Tibial artery (tissue), 4 donors: ENCODE results near the gene AP3B1.

Experiments used
- DNase-seq, 2 donors: peaks; one replicate each; pipeline ENCODE4 v3.0.0-alpha.2; 2019
- H3K27ac ChIP-seq, 2 donors: fragments of 200-600 bp; sonication (generic) in 1 of 2; 1 replicate in 1 of 2; 2 replicates in 1 of 2; pipeline ENCODE4 v1.5.1; 2018 to 2019; ENCODE audit warnings: mild to moderate bottlenecking in 1 of 2
- H3K27me3 ChIP-seq, 2 donors: fragments of 200-600 bp; sonication (generic) in 1 of 2; one replicate each; pipeline versions ENCODE4 v1.5.1 to v1.6.0; 2016 to 2019
- H3K36me3 ChIP-seq, 3 donors: fragments of 200-600 bp; sonication (generic) in 2 of 3; one replicate each; pipeline ENCODE4 v1.5.1; 2016 to 2019; ENCODE audit warnings: mild to moderate bottlenecking in 2 of 3
- H3K4me1 ChIP-seq, 4 donors: fragments of 200-600 bp; sonication (generic) in 2 of 4; 1 replicate in 3 of 4; 2 replicates in 1 of 4; pipeline ENCODE4 v1.5.1; 2016 to 2019
- H3K4me3 ChIP-seq, 2 donors: fragments of 200-600 bp; sonication (generic) in 1 of 2; 1 replicate in 1 of 2; 2 replicates in 1 of 2; pipeline ENCODE4 v1.5.1; 2018 to 2019; ENCODE audit warnings: mild to moderate bottlenecking in 2 of 2
- H3K9me3 ChIP-seq, 3 donors: fragments of 200-600 bp; sonication (generic) in 1 of 3; one replicate each; pipeline ENCODE4 v1.5.1; 2016 to 2019
- intact Hi-C: fragments of 100-400 bp; cut with DNase I; formaldehyde crosslinking; loops from one replicate; pipeline ENCODE4 v1.15.0; 2023; ENCODE audit warnings: low total_unique reads
- TF ChIP-seq, protein P1 (sequence below), 2 experiments: fragments of 200-600 bp in 1 of 2; fragments of 450-650 bp in 1 of 2; IDR thresholded peaks; one replicate each; pipeline ENCODE4 v1.5.1; 2017 to 2019; ENCODE audit warnings: antibody characterized with exemption in 2 of 2, mild to moderate bottlenecking in 1 of 2, moderate library complexity in 1 of 2

Gene AP3B1, protein sequence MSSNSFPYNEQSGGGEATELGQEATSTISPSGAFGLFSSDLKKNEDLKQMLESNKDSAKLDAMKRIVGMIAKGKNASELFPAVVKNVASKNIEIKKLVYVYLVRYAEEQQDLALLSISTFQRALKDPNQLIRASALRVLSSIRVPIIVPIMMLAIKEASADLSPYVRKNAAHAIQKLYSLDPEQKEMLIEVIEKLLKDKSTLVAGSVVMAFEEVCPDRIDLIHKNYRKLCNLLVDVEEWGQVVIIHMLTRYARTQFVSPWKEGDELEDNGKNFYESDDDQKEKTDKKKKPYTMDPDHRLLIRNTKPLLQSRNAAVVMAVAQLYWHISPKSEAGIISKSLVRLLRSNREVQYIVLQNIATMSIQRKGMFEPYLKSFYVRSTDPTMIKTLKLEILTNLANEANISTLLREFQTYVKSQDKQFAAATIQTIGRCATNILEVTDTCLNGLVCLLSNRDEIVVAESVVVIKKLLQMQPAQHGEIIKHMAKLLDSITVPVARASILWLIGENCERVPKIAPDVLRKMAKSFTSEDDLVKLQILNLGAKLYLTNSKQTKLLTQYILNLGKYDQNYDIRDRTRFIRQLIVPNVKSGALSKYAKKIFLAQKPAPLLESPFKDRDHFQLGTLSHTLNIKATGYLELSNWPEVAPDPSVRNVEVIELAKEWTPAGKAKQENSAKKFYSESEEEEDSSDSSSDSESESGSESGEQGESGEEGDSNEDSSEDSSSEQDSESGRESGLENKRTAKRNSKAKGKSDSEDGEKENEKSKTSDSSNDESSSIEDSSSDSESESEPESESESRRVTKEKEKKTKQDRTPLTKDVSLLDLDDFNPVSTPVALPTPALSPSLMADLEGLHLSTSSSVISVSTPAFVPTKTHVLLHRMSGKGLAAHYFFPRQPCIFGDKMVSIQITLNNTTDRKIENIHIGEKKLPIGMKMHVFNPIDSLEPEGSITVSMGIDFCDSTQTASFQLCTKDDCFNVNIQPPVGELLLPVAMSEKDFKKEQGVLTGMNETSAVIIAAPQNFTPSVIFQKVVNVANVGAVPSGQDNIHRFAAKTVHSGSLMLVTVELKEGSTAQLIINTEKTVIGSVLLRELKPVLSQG

DNA sequence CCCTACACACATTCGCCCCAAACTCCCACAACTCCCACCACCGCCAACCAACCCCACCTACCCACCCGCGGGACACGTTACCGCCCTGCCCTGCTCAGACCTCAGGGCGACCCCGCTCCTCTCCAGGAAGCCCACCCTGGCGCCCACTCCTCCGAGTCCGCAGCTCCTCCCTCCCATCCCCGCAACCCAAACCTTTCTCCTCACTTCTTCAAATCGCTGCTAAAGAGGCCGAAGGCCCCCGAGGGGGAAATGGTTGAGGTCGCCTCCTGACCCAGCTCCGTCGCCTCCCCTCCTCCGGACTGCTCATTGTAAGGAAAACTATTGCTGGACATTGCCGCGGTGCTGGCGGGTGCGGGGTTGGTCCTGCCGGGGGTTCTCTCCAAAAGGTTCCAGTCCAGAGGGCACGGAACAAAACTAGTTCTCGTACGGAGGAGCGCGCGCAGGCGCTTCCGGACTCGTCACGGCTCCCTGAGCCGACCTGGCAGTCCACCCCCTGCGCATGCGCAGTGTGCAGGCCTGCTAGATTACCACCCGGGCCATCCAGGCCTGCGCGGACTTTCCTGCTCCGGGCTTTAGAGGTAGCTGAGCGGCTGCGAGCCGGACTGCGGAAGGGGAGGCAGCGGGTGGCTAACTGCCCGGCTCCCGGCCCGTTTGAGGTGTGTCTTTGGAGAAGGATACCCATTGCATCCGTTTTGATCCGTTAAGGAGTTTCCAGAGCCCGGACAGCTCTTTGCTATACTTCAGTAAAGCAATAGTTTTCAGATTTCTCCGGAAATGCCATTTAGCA, at the start of gene AP3B1:
Gene AP3B1, minus strand, starts transcription at position 451 of the 787 bp plus-strand sequence. Its CDS starts 119 bp downstream, at position 332.
- DNase-seq = peak; percentile 99

DNA sequence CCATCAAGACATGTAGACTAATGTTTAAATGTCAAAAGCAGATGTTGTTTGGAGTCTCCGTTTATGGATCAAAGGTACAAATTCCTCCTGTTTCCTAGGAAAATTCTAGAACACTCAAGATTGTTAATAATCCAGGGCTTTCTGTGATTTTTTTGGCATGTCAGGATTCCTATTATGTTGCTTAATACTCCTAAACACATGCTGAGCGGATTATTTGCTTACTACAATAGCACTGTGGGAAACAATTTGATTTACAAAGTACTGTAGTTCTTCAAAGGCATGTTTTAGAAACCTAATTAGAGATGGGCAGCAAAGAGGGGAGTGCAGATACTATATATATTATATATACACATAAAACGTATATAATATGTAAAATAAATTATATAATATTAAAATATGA, 46.9 kb upstream of the AP3B1 start:
- intact Hi-C loops = no loop called here
- H3K36me3 ChIP-seq = no peaks in the 10 kb centered on the region
- no peaks in the 10 kb centered on the region for H3K27me3 ChIP-seq
- TF ChIP-seq, protein P1, sequence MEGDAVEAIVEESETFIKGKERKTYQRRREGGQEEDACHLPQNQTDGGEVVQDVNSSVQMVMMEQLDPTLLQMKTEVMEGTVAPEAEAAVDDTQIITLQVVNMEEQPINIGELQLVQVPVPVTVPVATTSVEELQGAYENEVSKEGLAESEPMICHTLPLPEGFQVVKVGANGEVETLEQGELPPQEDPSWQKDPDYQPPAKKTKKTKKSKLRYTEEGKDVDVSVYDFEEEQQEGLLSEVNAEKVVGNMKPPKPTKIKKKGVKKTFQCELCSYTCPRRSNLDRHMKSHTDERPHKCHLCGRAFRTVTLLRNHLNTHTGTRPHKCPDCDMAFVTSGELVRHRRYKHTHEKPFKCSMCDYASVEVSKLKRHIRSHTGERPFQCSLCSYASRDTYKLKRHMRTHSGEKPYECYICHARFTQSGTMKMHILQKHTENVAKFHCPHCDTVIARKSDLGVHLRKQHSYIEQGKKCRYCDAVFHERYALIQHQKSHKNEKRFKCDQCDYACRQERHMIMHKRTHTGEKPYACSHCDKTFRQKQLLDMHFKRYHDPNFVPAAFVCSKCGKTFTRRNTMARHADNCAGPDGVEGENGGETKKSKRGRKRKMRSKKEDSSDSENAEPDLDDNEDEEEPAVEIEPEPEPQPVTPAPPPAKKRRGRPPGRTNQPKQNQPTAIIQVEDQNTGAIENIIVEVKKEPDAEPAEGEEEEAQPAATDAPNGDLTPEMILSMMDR (IDR thresholded peaks at IDR 0.05) = no peak
- no peaks in the 10 kb centered on the region for H3K4me1 ChIP-seq
- H3K27ac ChIP-seq = no peak overlapping the region
- H3K9me3 ChIP-seq = peaks cover 0 to 15% (median 5%) of the 10 kb centered on the region in 3 donors
- no peak for DNase-seq
- no peak overlapping the region for H3K4me3 ChIP-seq

More for the DNA sequence above, at the start of gene AP3B1:
- H3K27me3 ChIP-seq = no peaks in the 10 kb centered on the region
- peaks cover 0 to 22% (median 8%) of the 10 kb centered on the region in 4 donors for H3K4me1 ChIP-seq
- intact Hi-C loops = loop anchor here (1.0 kb wide), 1 partner anchor 66 kb away; the partner anchor contains the start of gene SCAMP1
- TF ChIP-seq, protein P1 (IDR thresholded peaks at IDR 0.05) = no peak
- no peaks in the 10 kb centered on the region for H3K9me3 ChIP-seq
- peak within 1 kb of the TSS; percentile 86 to 89 for H3K27ac ChIP-seq
- H3K36me3 ChIP-seq = no peaks in the 10 kb centered on the region
- peak within 1 kb of the TSS; percentile 86 to 90 for H3K4me3 ChIP-seq

DNA sequence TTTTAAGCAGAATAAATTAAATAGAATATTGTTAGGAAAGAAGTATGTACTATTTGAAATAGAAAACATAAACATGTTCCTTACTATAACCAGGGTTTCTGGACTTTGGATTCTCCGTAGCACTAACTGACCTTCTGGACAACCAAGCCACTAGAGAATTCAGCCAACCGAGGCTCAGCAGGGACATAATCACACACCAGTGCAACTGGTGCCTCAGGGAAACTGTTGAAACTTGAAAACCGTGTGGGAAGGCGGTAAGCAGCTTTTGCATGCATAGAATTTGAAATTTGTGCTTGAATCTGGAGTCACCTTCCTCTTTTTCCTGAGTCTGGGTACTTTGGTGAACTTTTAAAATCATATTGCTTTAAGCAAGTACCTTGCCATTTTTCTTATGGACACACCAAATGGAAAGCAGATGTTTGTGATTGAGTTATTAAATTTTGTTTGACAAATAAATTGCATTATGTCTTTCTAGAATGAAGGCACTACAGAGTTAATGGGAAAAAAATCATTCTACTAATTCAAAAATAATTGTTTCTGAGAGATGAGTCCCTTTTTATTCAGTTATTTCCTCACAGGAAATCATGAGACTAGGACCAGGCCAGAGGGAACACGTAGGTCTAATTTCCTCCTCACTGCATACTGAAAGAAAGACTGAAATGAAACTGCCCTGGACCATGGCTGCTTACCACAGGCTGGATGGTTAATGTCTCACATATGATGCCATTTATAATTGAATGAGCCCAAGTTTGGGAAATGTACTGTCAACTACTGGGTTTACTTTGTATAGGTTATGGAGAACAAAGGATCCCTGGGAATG, 45.3 kb upstream of the AP3B1 start:
- intact Hi-C loops = no loop called here
- Histone ChIP-seq H3K4me1 (no peaks in the 10 kb centered on the region), H3K27me3 (no peaks in the 10 kb centered on the region), H3K27ac (no peak overlapping the region), H3K9me3 (peaks cover 0 to 15% (median 5%) of the 10 kb centered on the region in 3 donors), H3K36me3 (no peaks in the 10 kb centered on the region), H3K4me3 (no peak overlapping the region)
- DNase-seq = no peak
- TF ChIP-seq, protein P1 (IDR thresholded peaks at IDR 0.05) = no peak

DNA sequence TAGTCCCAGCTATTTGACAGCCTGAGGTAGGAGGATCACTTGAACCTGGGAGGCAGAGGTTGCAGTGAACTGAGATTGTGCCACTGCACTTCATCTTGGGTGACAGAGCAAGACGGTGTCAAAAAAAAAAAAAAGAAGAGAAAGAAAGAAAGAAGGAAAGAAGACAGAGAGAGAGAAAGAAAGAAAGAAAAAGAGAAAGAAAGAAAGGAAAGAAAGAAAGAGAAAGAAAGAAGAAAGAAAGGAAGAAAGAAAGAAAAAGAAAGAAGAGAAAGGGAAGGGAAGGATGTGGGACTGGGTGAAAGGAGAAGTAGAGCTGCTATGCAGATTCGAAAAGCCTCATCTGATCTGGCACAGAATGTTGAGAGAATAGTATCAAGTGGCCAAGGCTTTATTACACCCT, 42.2 kb upstream of the AP3B1 start:
- Histone ChIP-seq H3K4me1 (no peaks in the 10 kb centered on the region), H3K36me3 (no peaks in the 10 kb centered on the region), H3K9me3 (peaks cover 0 to 15% (median 5%) of the 10 kb centered on the region in 3 donors), H3K4me3 (no peak overlapping the region), H3K27ac (no peak overlapping the region), H3K27me3 (no peaks in the 10 kb centered on the region)
- no peak for DNase-seq
- TF ChIP-seq, protein P1 (IDR thresholded peaks at IDR 0.05) = no peak
- intact Hi-C loops = no loop called here
